ENCODE results near the gene CDO1.
"Not testable (repeated sequence)": the region's sequence is repeated elsewhere in the genome, so short reads cannot be mapped to it uniquely, and the experiment has no call there.

The CDO1 gene

GRCh38 chr5:115825948-115826347 is 9.5 kb upstream of the CDO1 start:
- no peak for DNase-seq

DNA sequence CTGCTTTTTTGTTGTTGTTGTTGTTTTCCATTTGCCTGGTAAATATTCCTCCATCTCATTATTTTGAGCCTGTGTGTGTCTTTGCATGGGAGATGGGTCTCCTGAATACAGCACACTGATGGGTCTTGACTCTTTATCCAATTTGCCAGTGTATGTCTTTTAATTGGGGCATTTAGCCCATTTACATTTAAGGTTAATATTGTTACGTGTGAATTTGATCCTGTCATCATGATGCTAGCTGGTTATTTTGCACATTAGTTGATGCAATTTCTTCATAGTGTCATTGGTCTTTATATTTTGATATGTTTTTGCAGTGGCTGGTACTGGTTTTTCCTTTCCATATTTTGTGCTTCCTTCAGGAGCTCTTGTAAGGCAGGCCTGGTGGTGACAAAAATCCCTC is 8.5 kb upstream of the CDO1 start:
- not testable (repeated sequence) for DNase-seq

GRCh38 chr5:115820846-115821245 is 4.4 kb upstream of the CDO1 start:
- DNase-seq: no peak

DNA sequence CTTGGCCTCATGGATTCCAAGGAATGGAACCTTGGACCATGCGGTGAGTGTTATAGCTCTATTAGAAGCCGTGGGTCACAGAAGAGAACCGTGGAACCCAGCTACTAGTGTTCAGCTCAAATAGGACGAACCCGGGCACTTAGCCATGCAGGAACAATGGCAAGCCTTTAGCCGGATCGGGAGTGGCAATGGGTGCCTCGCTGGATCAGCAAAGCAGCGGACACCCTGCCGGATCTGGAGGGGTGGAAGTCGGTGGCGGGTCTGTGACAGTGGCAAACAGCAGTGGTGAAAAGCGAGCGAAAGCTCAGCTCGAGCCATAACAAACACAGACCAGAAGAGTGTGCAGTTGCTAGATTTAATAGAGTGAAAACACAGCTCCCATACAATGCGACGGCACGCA is 2.4 kb upstream of the CDO1 start:
- no peak for DNase-seq

GRCh38 chr5:115817386-115817785 is 927 bp upstream of the CDO1 start:
- no peak for DNase-seq

DNA sequence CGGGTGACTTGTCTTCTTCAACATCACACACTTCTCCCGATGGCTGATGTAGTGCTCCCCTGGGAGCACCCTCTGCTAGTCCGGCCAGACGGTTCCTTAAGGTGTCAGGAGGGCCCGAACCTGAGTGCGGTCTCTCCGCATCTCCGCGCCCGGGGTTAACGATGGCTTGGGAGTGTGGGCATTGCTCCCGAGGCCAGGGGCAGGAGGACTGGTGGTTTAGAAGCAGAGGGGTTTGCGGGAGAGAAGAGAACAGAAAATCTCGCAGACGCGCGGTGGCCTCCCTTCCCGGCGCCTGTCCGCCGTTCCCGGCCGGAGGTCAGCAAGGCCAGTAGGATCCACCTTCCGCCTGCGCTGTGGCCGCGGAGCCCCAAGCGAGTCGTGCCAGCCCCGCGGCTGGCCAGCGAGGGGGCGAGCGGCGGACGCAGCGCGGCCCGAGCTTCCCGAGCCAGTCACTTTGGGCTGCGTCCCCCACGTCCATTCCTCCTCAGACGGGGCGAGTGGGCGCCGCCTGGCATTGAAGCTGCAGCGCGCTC is 700 bp downstream of the CDO1 start:
- DNase-seq: no peak

DNA sequence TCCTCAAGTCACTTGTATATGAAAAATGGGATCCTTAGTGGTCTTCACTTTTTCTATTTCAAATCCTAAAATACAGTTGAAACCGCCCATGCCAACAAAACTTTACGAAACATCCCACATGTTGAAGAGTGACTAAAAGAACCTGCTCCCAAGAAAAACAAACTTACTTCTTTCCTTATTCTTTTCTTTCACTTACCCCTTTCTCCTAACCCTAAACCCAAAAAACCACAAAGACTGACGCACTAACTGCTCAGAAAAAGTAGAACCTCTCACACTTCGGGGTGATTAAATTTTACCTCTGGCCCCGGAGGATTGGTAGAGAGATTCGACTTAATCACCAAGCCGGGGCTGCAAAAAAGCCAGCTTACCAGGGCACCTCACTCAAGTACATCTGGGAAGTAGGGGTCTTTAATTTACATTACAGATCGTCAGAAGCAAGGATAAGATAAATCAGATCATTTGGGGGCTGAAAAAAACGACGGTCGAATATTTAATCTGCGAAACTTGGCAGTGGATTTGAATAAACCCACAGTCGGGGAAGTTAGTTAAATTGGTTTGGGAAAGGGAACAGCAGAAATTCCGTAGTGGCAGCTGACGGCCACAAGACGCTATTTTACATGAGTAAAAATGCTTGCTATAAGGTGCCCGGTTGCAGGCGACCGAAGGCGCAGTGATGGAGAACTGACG is 1.3 kb downstream of the CDO1 start:
- no peak for DNase-seq

DNA sequence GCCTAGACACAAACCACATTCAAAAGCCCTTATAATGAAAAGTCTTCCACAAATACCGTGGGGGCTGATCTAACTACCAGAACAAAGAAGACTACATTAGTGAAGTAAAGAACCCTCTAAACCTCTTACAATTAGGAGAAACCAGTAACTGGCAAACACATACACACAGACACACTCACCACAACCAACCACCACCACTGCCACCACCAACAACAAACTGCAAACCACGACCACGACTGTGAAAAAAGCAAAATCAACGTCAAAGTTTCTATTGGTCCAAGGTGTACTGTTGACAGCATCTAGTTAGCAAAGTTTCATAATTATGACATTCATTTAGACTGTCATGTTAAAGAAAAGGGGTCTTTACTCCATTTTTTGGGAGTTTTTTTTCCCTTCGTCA is 2.7 kb downstream of the CDO1 start:
- DNase-seq: no peak

DNA sequence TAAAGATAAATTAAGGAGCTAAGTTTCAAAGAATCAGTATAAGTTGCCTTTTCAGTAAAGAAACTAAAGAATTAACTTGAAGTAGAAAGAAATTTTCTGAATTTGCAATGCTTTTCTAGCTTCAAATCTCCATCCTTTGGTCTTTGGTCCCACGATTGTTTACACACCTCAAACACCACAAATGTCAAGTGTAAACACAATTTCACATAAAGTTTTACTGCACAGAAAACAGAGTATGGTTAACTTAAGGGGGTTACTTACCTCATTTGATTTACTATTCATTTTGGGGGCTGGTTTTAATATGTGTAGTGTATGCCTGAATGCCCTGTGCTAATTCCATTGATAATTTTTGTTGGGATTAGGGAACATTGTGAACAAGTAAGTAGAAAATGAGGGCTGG is 4.1 kb downstream of the CDO1 start:
- DNase-seq: no peak

- DNase-seq: no peak
These were observed 5.1 kb downstream of the CDO1 start for GRCh38 chr5:115811406-115811805.

- no peak for DNase-seq
These were observed 5.7 kb downstream of the CDO1 start for GRCh38 chr5:115810761-115811160.

GRCh38 chr5:115809946-115810345 is 6.5 kb downstream of the CDO1 start:
- DNase-seq: no peak

DNA sequence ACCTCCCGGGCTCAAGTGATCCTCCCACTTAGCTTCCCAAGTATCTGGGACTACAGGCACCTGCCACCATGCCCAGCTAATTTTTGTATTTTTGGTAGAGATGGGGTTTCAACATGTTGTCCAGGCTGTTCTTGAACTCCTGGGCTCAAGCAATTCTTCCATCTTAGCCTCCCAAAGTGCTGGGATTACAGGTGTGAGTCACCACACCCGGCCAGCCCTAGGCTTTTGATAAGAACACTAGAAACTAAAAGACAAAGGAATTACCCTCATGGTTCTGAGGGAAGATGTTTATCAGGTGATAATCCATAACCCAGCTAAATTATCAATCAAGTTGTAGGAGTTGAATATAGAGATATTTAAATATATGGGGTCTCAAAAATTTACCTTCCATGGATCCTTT is 8.4 kb downstream of the CDO1 start:
- not testable (repeated sequence) for DNase-seq

DNA sequence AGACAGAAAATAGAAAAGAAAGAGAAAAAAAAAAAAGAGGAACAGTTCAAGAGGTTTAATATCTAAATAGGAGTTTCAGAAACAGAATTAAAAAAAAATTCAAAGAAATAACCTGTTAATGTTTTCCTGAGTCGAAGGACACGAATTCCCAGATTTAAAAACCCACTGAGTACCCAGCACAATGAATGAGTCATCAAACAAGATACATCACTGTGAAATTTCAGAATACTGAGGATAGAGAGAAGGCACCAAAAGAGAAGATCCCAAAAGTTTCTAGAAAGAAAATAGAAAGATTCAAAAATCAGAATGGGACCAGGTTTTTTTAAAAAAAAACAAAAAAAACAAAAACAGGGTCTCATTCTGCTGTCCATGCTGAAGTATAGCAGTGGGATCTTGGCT is 8.8 kb downstream of the CDO1 start:
- DNase-seq: no peak

DNA sequence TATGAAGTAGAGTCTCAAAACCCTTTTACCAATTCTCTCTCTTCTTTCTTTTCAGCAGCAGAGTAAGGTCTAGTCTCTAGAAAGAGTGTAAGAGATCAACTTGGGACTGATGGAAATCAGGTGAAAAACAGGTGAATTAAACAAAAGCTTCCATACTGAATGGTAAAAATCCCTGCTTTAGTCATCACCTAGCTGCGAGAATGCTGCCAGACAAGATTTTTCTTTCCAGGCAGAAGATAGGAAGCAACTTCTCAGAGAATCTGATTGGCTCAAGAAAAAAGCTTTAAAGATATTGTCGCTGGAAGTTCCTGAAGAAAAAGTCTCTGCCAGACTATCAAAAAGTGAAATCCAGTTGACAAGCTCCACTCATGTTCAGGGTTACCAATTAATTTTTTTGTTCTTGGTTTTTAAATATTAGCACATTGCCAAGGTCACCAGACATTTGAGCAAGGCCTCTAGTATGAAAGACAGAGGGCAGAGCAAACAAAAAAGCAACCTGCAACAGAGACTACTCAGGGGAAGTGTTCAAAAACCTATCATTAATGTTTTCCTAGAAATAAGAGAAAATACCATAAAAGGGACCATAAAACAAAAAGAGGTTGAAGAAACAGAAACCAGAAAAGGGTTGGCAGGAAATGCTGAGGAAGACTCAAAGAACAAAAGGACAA is 9.3 kb downstream of the CDO1 start:
- no peak for DNase-seq

DNA sequence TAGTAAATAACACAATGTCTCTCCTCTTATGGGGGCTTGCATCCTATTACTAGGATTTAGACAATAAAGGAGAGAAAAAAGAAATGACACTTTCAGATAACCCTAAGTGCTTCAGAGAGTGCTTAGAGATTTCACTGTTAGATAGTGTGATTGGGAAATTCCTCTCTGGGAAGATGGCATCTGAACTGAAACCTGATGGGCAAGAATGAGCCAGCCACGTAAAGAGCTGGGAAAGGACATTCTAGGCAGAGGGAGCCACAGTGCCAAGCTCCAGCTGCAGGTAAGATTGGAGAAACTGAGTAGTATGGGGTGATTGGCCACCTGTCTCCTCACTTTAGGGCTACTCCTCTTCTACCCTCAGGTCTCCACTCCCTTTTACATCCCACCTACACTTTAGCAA is 14.5 kb downstream of the CDO1 start:
- no peak for DNase-seq

GRCh38 chr5:115801152-115801551 is 15.3 kb downstream of the CDO1 start:
- DNase-seq: no peak

- no peak for DNase-seq
These were observed 16.4 kb downstream of the CDO1 start for GRCh38 chr5:115800108-115800507.

- no peak for DNase-seq
These were observed 18.2 kb downstream of the CDO1 start for GRCh38 chr5:115798252-115798651.

DNA sequence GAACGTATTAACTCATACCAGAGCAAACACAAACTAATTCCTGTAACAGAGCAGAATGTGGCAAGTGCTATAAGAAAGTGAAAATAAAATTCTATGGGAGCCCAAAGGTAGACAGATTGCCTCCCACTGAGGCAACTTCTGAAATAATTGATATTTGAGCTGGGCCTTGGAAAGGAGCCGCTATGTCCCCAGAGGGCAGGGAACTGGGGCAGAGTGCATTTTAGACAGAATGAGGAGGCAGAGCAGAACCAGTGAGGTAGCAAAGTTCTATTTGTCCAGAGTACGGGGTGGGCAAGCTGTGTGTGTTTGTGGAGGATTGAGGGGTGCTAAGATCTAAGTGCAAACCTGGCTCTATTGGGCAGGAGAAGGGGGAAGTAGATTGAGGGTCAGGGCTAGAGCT is 19.8 kb downstream of the CDO1 start:
- DNase-seq: no peak

- no peak for DNase-seq
These were observed 20.8 kb downstream of the CDO1 start for GRCh38 chr5:115795700-115796099.

DNA sequence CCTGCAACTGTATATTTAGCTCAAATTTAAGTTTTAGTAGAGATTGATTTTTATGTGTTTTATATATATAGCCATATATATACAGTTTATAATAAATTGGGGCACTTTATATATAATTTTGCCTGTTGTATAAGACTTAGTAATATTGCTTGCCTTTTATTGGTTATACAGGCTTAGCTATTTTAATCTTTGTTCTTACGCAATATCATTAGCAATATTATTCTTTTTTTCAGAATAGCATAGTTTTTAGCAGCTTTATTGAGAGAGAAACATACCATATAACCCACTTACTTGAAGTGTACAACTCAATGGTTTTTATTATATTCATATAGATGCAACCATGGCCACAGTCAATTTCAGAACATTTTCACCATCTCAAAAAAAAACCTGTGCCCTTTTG is 28.0 kb downstream of the CDO1 start:
- DNase-seq: no peak

DNA sequence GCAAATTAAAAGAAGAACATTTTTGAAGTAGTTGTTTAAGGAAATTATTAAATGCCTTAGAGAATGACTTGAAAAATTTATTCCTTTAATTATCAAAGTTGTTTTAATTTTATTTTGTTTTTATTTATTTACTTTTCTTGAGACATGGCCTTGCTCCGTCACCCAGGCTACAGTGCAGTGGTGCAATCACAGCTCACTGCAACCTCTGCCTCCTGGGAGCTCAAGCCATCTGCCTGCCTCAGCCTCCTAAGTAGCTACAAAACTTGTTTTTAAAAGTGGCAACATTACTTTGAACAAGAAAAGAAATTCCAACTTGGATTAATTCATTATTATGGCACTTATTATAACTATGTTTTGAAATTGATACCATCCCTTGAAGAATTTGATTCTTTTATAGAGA is 29.0 kb downstream of the CDO1 start:
- DNase-seq: no peak

DNA sequence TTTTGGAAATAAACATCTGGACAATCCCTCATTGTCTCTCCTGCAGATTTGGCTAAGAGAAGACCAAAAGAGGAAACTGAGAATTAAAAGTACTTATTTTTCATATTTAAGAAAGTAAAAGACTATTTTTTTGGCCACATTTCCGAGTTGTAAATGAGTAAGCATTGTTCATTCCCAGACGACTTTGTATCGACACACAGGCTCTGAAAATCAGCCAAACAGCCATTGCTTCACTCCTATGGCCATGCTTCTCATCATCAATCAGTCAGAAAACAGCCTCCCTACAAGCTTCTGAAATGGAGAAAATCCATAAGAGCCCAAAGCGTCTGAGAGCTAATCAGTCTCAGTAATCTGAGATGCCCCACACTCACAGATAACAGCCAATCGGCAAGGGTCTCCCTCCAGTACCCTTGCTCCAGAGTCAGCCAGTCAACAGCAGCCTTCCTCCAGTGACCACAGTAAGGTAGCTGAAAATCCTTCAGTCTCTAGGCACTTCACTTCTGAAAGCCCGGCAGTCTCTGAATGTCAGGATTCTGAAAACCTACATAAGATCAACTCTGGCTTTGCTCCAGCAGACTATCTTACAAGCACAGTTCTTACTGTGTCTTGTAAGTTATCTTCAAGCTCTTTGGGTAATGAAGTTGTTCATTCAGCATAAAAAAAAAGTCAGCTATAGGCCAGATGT is 30.9 kb downstream of the CDO1 start:
- no peak for DNase-seq

Measured in GDM1 (cell line).